WTC11 (cell line): ENCODE data around the gene KLF1.

ENCODE experiments used
- CBFB ChIP-seq: sonication (generic); formaldehyde crosslinking; IDR thresholded peaks from 2 replicates; pipeline ENCODE4 v1.8.1; 2022; ENCODE audit warnings: mild to moderate bottlenecking, low read depth, missing genetic modification reagents
- SP1 ChIP-seq: sonication (generic); formaldehyde crosslinking; conservative IDR thresholded peaks from 2 replicates; pipeline ENCODE4 v1.8.1; 2022; ENCODE audit warnings: missing genetic modification reagents
- TF ChIP-seq, protein P1 (sequence below): sonication (generic); formaldehyde crosslinking; IDR thresholded peaks from 2 replicates; pipeline ENCODE4 v1.8.0; 2022; ENCODE audit warnings: mild to moderate bottlenecking, missing genetic modification reagents
- TF ChIP-seq, protein P2 (sequence below): sonication (generic); formaldehyde crosslinking; IDR thresholded peaks from 2 replicates; pipeline ENCODE4 v1.8.1; 2022; ENCODE audit warnings: low read depth, missing genetic modification reagents, borderline replicate concordance
- TF ChIP-seq, protein P3 (sequence below): fragments of 200-600 bp; IDR thresholded peaks from 2 replicates; pipeline ENCODE4 v1.8.0; 2022; ENCODE audit warnings: antibody characterized with exemption

DNA sequence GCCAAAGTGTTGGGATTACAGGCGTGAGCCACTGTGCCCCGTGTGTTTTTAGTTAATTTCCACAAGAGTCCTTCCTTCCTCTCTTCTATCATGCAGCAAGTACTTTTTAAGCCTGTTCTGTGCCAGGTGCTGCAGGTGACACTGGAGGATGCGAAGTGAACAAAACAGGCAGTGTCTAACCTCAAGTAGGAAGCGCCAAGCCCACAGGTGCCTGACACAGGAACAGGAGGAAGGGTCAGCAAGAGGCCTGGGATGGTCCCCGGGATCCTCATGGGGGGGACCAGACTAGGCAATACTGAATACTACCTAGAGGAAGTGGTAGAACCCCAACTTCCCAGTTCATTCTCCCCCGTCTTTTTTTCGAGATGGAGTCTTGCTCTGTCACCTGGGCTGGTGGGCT is 49.6 kb upstream of the KLF1 start:
- TF ChIP-seq, protein P1, sequence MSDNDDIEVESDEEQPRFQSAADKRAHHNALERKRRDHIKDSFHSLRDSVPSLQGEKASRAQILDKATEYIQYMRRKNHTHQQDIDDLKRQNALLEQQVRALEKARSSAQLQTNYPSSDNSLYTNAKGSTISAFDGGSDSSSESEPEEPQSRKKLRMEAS (CRISPR knock-in tag) = no peak
- TF ChIP-seq, protein P2, sequence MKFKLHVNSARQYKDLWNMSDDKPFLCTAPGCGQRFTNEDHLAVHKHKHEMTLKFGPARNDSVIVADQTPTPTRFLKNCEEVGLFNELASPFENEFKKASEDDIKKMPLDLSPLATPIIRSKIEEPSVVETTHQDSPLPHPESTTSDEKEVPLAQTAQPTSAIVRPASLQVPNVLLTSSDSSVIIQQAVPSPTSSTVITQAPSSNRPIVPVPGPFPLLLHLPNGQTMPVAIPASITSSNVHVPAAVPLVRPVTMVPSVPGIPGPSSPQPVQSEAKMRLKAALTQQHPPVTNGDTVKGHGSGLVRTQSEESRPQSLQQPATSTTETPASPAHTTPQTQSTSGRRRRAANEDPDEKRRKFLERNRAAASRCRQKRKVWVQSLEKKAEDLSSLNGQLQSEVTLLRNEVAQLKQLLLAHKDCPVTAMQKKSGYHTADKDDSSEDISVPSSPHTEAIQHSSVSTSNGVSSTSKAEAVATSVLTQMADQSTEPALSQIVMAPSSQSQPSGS = no peak
- TF ChIP-seq CBFB = no peak
- TF ChIP-seq SP1 (CRISPR knock-in tag) = no peak
- TF ChIP-seq, protein P3, sequence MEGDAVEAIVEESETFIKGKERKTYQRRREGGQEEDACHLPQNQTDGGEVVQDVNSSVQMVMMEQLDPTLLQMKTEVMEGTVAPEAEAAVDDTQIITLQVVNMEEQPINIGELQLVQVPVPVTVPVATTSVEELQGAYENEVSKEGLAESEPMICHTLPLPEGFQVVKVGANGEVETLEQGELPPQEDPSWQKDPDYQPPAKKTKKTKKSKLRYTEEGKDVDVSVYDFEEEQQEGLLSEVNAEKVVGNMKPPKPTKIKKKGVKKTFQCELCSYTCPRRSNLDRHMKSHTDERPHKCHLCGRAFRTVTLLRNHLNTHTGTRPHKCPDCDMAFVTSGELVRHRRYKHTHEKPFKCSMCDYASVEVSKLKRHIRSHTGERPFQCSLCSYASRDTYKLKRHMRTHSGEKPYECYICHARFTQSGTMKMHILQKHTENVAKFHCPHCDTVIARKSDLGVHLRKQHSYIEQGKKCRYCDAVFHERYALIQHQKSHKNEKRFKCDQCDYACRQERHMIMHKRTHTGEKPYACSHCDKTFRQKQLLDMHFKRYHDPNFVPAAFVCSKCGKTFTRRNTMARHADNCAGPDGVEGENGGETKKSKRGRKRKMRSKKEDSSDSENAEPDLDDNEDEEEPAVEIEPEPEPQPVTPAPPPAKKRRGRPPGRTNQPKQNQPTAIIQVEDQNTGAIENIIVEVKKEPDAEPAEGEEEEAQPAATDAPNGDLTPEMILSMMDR = no peak
